H1 (cell line): ENCODE data around the gene ZNF280B. TPM values are rescaled to one million over a fixed set of nuclear protein-coding genes. Genes with fewer than 3 reads are reported as not detected.

Experiments
- ASH2L ChIP-seq: fragments of 200-600, 300-600 bp; sonication (generic); IDR thresholded peaks from one replicate; pipeline ENCODE4 v1.7.1; 2017; ENCODE audit warnings: low read length
- CEBPB ChIP-seq: IDR thresholded peaks from 2 replicates; pipeline ENCODE4 v1.6.1; 2012; ENCODE audit warnings: low read depth, low read length
- JUN ChIP-seq: IDR thresholded peaks from 2 replicates; pipeline ENCODE4 v1.6.1; 2011; ENCODE audit warnings: low read depth, mild to moderate bottlenecking, improper control_type of control experiment, low read length
- KDM1A ChIP-seq: fragments of 200-600, 300-600 bp; sonication (generic); IDR thresholded peaks from 2 replicates; pipeline ENCODE4 v1.7.1; 2016; ENCODE audit warnings: mild to moderate bottlenecking, low read length, borderline replicate concordance
- POLR2AphosphoS5 ChIP-seq: IDR thresholded peaks from 2 replicates; pipeline ENCODE4 v1.6.1; 2011; ENCODE audit warnings: low read depth, low read length
- RAD21 ChIP-seq, 2 experiments: IDR thresholded peaks in 1 of 2; conservative IDR thresholded peaks in 1 of 2; 2 replicates each; pipeline ENCODE4 v1.6.1; 2011; ENCODE audit warnings: low read depth in 2 of 2, low read length in 2 of 2, improper control_type of control experiment in 1 of 2, inconsistent platforms in 1 of 2, mild to moderate bottlenecking in 1 of 2, moderate library complexity in 1 of 2
- SIRT6 ChIP-seq: IDR thresholded peaks from one replicate; pipeline ENCODE4 v1.7.1; 2012; ENCODE audit warnings: low read length, inconsistent platforms
- SUZ12 ChIP-seq: fragments of 200-600 bp; sonication (generic); IDR thresholded peaks from 2 replicates; pipeline ENCODE4 v1.6.1; 2012; ENCODE audit warnings: mild to moderate bottlenecking, inconsistent platforms, low read length, moderate library complexity, mixed read lengths
- polyA plus RNA-seq, 7 experiments: library from polyadenylated mRNA; depleted of rRNA in 3 of 7; stranded (reverse) in 5 of 7; unstranded in 2 of 7; fragments of >200 nt in 5 of 7; fragments of 200-250 nt in 2 of 7; gene quantifications; 1 replicate in 5 of 7; 2 replicates in 1 of 7; 4 replicates in 1 of 7; pipeline versions ENCODE4 v1.2.1 to v1.2.3, GENCODE V29; 2011 to 2013; ENCODE audit warnings: missing spikeins in 2 of 7, mixed read lengths in 2 of 7
- total RNA-seq: library from RNA; stranded (reverse); fragmentation: NEBNext Ultra II Directional; extraction: Animal tissue kit (Norgen Biotek cat#: 25700); gene quantifications from 2 replicates; pipeline ENCODE4 v1.2.1, GENCODE V29; 2021
- TF ChIP-seq, protein P1 (sequence below), 3 experiments: IDR thresholded peaks; 1 replicate in 2 of 3; 2 replicates in 1 of 3; pipeline versions ENCODE4 v1.5.1 to v1.6.1; 2011; ENCODE audit warnings: low read length in 3 of 3, mild to moderate bottlenecking in 3 of 3, inconsistent platforms in 2 of 3, low read depth in 1 of 3, moderate library complexity in 1 of 3; ENCODE audit not compliant: insufficient read depth in 1 of 3; ENCODE audit errors: control extremely low read depth in 1 of 3
- TF ChIP-seq, protein P2 (sequence below): IDR thresholded peaks from 2 replicates; pipeline ENCODE4 v1.6.1; 2012; ENCODE audit warnings: inconsistent platforms
- TF ChIP-seq, protein P3 (sequence below): IDR thresholded peaks from 2 replicates; pipeline ENCODE4 v1.6.1; 2012; ENCODE audit warnings: low read length, inconsistent platforms

The ZNF280B gene
- total and polyA plus RNA-seq, 2 of the 8 experiments (the other 6 are each of a cell fraction or from before 2014, with no cell fraction given), result 4.8 to 11.7 TPM

DNA sequence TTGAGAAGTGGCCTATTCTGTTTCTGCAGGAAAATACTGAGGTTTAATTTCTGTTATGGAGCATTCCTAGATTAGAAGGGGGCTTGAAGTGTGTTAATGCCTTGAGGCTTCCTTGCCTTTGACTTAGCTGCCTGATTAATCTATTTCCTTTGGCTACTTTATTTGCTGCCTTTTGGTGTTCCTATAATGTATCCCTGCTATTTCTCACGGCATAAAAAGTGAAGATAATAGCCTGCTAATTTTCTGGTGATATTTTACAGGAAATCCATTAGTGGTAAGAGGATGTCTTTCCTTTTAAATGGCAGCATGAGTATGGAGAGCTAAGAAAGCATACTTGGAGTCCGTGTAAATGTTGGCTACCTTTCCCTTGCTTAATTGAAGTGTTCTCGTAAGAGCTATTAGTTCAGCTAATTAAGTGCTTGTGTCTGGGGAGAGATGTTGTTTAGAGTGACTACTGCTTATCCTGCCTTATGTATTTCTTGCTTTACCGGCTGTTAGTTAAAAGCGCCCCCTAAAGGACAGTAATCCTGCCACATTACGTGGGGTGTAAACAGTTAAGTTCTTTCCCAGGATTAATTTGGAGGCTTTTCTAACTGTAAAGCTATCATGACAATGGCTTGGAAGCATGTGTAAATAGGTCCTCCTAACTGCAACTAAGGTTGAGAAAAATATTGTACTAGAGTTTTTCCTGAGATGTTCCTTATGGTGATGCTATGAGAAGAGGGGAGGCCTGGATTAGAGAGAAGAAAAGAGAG is 45.6 kb downstream of the ZNF280B start (continued):
- TF ChIP-seq, protein P1, sequence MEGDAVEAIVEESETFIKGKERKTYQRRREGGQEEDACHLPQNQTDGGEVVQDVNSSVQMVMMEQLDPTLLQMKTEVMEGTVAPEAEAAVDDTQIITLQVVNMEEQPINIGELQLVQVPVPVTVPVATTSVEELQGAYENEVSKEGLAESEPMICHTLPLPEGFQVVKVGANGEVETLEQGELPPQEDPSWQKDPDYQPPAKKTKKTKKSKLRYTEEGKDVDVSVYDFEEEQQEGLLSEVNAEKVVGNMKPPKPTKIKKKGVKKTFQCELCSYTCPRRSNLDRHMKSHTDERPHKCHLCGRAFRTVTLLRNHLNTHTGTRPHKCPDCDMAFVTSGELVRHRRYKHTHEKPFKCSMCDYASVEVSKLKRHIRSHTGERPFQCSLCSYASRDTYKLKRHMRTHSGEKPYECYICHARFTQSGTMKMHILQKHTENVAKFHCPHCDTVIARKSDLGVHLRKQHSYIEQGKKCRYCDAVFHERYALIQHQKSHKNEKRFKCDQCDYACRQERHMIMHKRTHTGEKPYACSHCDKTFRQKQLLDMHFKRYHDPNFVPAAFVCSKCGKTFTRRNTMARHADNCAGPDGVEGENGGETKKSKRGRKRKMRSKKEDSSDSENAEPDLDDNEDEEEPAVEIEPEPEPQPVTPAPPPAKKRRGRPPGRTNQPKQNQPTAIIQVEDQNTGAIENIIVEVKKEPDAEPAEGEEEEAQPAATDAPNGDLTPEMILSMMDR (IDR thresholded peaks at IDR 0.05; ENCODE audit: control extremely low read depth in 1 of 3, insufficient read depth in 1 of 3, low read depth in 1 of 3, low read length in 3 of 3), result peak in 2 of 3 experiments; percentile 46 to 63; a peak in 3 of 4 replicates
- TF ChIP-seq KDM1A (peak; percentile 99), SIRT6 (no peak), JUN (no peak), SUZ12 (no peak), ASH2L (no peak), RAD21 (IDR thresholded peaks at IDR 0.05 in 1 of 2, conservative IDR thresholded peaks at IDR 0.05 in 1 of 2; ENCODE audit: low read depth in 2 of 2, low read length in 2 of 2) (peak; percentile 9 to 26; a peak in 1 of 4 replicates), CEBPB (no peak), POLR2AphosphoS5 (no peak)
- TF ChIP-seq, protein P2, sequence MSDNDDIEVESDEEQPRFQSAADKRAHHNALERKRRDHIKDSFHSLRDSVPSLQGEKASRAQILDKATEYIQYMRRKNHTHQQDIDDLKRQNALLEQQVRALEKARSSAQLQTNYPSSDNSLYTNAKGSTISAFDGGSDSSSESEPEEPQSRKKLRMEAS, result no peak
- TF ChIP-seq, protein P3, sequence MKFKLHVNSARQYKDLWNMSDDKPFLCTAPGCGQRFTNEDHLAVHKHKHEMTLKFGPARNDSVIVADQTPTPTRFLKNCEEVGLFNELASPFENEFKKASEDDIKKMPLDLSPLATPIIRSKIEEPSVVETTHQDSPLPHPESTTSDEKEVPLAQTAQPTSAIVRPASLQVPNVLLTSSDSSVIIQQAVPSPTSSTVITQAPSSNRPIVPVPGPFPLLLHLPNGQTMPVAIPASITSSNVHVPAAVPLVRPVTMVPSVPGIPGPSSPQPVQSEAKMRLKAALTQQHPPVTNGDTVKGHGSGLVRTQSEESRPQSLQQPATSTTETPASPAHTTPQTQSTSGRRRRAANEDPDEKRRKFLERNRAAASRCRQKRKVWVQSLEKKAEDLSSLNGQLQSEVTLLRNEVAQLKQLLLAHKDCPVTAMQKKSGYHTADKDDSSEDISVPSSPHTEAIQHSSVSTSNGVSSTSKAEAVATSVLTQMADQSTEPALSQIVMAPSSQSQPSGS, result no peak
